SU-DHL-6 (cell line): ENCODE data around the gene CYTH1.
A peak's percentile ranks its signal among the peaks of the same experiment; 100 is the strongest.
"Not testable (repeated sequence)": the region's sequence is repeated elsewhere in the genome, so short reads cannot be mapped to it uniquely, and the experiment has no call there.

Experiments used
- H2AFZ ChIP-seq: fragments of 200-600 bp; sonication (generic); 2 replicates; pipeline ENCODE4 v1.6.1; 2014; ENCODE audit warnings: low read depth, mild to moderate bottlenecking, moderate library complexity, mixed read lengths, antibody characterized with exemption, low read length; ENCODE audit not compliant: severe bottlenecking
- H3F3A ChIP-seq: fragments of 200-600 bp; shearing (Covaris generic); 2 replicates; pipeline ENCODE4 v1.6.0; 2016; ENCODE audit warnings: antibody characterized with exemption, mild to moderate bottlenecking; ENCODE audit not compliant: insufficient read depth
- H3K27ac ChIP-seq: fragments of 200-600 bp; sonication (generic); 2 replicates; pipeline ENCODE4 v1.5.1; 2016; ENCODE audit warnings: low read depth, mild to moderate bottlenecking, low read length, moderate library complexity, mixed read lengths
- H3K27me3 ChIP-seq: fragments of 200-600 bp; sonication (generic), shearing (Covaris generic); 2 replicates; pipeline ENCODE4 v1.6.0; 2014; ENCODE audit warnings: mild to moderate bottlenecking, low read length
- H3K36me3 ChIP-seq: fragments of 200-600 bp; sonication (generic); 2 replicates; pipeline ENCODE4 v1.6.1; 2014; ENCODE audit warnings: mild to moderate bottlenecking, low read length, mixed read lengths
- H3K4me2 ChIP-seq: fragments of 300-600, 200-600 bp; shearing (Covaris generic), sonication (generic); 2 replicates; pipeline ENCODE4 v1.6.0; 2014; ENCODE audit warnings: low read length, low read depth, mild to moderate bottlenecking; ENCODE audit not compliant: poor library complexity, severe bottlenecking
- H3K4me3 ChIP-seq: fragments of 200-600 bp; sonication (generic); 2 replicates; pipeline ENCODE4 v1.5.1; 2014; ENCODE audit warnings: antibody characterized with exemption, low read length, mild to moderate bottlenecking, mixed read lengths; ENCODE audit not compliant: insufficient read depth, poor library complexity, severe bottlenecking
- H3K79me2 ChIP-seq: fragments of 200-600 bp; sonication (generic); 2 replicates; pipeline ENCODE4 v1.6.1; 2014; ENCODE audit warnings: mild to moderate bottlenecking, low read length, moderate library complexity; ENCODE audit not compliant: insufficient read depth
- H3K9ac ChIP-seq: fragments of 200-600 bp; sonication (generic); 2 replicates; pipeline ENCODE4 v1.7.0; 2014; ENCODE audit warnings: mild to moderate bottlenecking, low read length
- H3K9me2 ChIP-seq: fragments of 200-600 bp; sonication (generic); replicated peaks from 2 replicates; pipeline ENCODE4 v1.6.1; 2014; ENCODE audit warnings: low read length; ENCODE audit not compliant: insufficient read depth
- H3K9me3 ChIP-seq: fragments of 200-600 bp; sonication (generic); 2 replicates; pipeline ENCODE4 v1.6.1; 2014; ENCODE audit warnings: low read length, mixed read lengths; ENCODE audit not compliant: insufficient read depth
- H4K20me1 ChIP-seq: fragments of 200-600 bp; sonication (generic); 2 replicates; pipeline ENCODE4 v1.6.1; 2014; ENCODE audit warnings: low read depth, mild to moderate bottlenecking, antibody characterized with exemption, low read length, moderate library complexity, mixed read lengths
- EZH2phosphoT487 ChIP-seq: fragments of 200-600 bp; sonication (generic), shearing (Covaris generic); conservative IDR thresholded peaks from 2 replicates; pipeline ENCODE4 v1.6.1; 2018; ENCODE audit warnings: mild to moderate bottlenecking, antibody characterized with exemption, low read length, moderate library complexity, mixed read lengths
- TF ChIP-seq, protein P1 (sequence below): fragments of 200-600 bp; sonication (generic); IDR thresholded peaks from one replicate; pipeline ENCODE4 v1.5.1; 2017; ENCODE audit warnings: antibody characterized with exemption, mild to moderate bottlenecking, low read length, moderate library complexity; ENCODE audit not compliant: insufficient read depth, poor library complexity, severe bottlenecking

CYTH1 gene

DNA sequence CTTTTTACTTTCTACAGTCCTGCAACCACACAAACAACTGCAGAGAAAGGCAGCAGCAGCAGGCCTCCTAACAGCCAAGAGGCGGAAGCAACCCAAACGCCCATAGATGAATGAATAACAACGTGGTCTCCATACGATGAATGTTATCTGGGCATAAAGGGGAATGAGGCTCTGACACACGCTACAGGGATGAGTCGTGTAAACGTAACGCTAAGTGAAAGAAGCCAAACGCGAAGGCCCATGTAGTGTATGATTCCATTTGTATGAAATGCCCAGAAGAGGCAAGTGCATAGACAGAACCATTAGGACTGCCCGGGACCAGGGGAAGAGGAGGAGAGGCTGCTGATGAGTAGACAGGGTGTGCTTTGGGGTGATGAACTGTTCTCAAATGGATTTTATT is 110.1 kb downstream of the CYTH1 start:
- no peak overlapping the region for H3K9ac ChIP-seq
- TF ChIP-seq, protein P1, sequence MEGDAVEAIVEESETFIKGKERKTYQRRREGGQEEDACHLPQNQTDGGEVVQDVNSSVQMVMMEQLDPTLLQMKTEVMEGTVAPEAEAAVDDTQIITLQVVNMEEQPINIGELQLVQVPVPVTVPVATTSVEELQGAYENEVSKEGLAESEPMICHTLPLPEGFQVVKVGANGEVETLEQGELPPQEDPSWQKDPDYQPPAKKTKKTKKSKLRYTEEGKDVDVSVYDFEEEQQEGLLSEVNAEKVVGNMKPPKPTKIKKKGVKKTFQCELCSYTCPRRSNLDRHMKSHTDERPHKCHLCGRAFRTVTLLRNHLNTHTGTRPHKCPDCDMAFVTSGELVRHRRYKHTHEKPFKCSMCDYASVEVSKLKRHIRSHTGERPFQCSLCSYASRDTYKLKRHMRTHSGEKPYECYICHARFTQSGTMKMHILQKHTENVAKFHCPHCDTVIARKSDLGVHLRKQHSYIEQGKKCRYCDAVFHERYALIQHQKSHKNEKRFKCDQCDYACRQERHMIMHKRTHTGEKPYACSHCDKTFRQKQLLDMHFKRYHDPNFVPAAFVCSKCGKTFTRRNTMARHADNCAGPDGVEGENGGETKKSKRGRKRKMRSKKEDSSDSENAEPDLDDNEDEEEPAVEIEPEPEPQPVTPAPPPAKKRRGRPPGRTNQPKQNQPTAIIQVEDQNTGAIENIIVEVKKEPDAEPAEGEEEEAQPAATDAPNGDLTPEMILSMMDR = no peak
- no peak for TF ChIP-seq EZH2phosphoT487

DNA sequence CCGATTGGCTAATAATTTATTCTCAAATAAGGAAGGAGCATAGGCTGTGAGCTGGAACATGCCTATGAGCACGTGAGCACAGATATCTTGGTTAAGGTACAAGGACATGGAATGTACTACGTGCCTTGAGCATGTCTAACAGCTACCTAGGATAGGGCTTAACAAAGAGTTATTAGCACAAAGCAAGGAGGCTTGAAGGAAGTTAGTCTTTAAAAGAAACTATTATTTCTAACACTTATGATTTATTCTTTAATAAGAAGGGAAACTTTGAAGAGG is 110.4 kb downstream of the CYTH1 start:
- not testable (repeated sequence) for H4K20me1 ChIP-seq, H3K4me2 ChIP-seq, H3K9ac ChIP-seq, H2AFZ ChIP-seq, H3K79me2 ChIP-seq, H3K36me3 ChIP-seq, H3K4me3 ChIP-seq, H3K9me2 ChIP-seq, H3K9me3 ChIP-seq, H3K27me3 ChIP-seq
- Histone ChIP-seq H3K27ac (0 out of 2 replicates have a peak overlapping the region, but pooled peaks have one; percentile 3), H3F3A (peaks cover 19% of the 10 kb centered on the region; the same call in 1 of the 2 replicates)

More for the DNA sequence above, 110.1 kb downstream of the CYTH1 start:
- no peak overlapping the region for H3K4me3 ChIP-seq
- no peak overlapping the region for H2AFZ ChIP-seq
- no peaks in the 10 kb centered on the region for H4K20me1 ChIP-seq
- H3K9me2 ChIP-seq = no peaks in the 10 kb centered on the region
- peaks cover 3% of the 10 kb centered on the region; the same call in 1 of the 2 replicates for H3K36me3 ChIP-seq
- no peaks in the 10 kb centered on the region for H3K27me3 ChIP-seq
- peak overlapping the region; percentile 3; the same call in 1 of the 2 replicates for H3K27ac ChIP-seq
- no peaks in the 10 kb centered on the region for H3K9me3 ChIP-seq
- H3F3A ChIP-seq = peaks cover 19% of the 10 kb centered on the region; the same call in 1 of the 2 replicates
- H3K4me2 ChIP-seq = no peak overlapping the region
- no peaks in the 10 kb centered on the region for H3K79me2 ChIP-seq

DNA sequence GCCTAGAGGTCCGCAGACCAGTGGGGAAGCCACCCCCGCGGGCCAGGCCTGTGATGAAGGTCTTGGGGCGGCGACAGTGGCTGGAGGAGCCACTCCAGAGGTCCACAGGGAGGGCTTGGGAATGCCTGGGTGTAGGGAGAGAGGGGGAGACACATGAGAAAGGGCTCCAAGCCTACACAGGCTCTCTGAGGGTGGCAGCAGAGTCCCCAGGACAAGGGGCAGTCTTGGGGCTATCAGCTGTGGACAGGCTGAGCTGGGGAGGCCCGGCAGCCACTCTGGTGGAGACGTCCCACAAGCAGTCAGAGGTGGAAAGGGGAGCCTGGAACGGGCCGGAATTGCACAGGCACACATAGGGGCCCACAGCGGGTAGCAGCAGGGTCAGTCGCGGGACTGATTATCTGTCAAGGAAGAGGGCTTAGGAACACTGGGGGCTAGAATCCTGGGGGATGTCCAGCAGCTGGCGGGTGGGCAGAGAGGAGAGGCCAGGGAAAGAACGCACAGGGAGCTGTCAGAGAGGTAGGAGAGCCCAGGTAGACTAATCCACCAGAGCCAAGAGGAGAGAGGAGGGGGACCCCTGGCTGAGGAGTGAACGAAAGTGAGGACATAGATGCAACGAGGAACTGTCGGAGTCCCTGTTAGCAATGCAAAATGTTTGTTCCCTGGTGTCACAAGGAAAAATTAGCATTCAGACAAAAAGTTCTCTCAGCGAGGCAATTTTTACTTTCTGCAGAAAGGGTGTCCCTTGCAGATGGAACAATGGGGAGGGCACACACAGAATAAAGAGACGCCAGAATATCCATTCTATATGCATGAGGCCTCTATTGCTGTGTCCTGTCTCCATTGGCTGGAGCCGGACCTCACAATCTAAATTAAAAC is 111.0 kb downstream of the CYTH1 start:
- Histone ChIP-seq H3K27ac (no peak overlapping the region), H3K4me3 (no peak overlapping the region), H3F3A (peaks cover 19% of the 10 kb centered on the region; the same call in 1 of the 2 replicates), H3K9me2 (no peaks in the 10 kb centered on the region), H3K79me2 (no peaks in the 10 kb centered on the region), H3K4me2 (no peak overlapping the region), H3K36me3 (peaks cover 3% of the 10 kb centered on the region; the same call in 1 of the 2 replicates), H3K9me3 (no peaks in the 10 kb centered on the region), H2AFZ (no peak overlapping the region), H3K9ac (no peak overlapping the region), H3K27me3 (no peaks in the 10 kb centered on the region), H4K20me1 (no peaks in the 10 kb centered on the region)
- TF ChIP-seq EZH2phosphoT487 = no peak
- TF ChIP-seq, protein P1 = no peak

DNA sequence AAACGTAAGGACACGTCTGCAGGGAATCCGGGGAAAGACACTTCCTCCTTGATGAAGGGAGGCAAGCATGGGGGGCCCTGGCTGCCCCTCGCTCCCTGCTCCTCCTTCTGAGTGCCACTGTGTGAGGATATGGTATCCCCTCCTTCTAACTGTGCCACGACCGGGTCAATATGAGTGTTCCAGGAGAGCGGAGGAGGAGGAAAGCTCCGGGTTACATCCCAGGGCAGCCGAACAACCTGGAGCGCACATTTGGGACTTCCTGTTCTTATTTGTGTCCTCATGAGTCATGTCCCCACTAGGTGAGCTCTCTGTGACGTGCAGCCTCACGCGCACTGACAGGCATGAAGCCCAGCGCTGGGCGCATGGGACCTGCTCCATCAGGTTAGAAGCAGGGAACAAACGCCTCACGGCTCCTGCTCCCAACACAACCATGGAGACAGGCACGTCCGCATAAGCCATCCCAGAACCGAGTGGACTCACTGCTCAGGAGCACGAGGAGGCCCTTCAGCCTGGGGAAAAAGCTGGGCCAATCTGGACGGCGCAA is 112.0 kb downstream of the CYTH1 start:
- no peaks in the 10 kb centered on the region for H4K20me1 ChIP-seq
- no peak overlapping the region for H3K4me2 ChIP-seq

More for the DNA sequence above, 112.0 kb downstream of the CYTH1 start:
- TF ChIP-seq EZH2phosphoT487 = no peak
- TF ChIP-seq, protein P1 = no peak
- Histone ChIP-seq H3K36me3 (peaks cover 3% of the 10 kb centered on the region; the same call in 1 of the 2 replicates), H3K79me2 (no peaks in the 10 kb centered on the region), H3K9me3 (no peaks in the 10 kb centered on the region), H3F3A (peaks cover 19% of the 10 kb centered on the region; the same call in 1 of the 2 replicates), H2AFZ (no peak overlapping the region), H3K9ac (no peak overlapping the region), H3K9me2 (no peaks in the 10 kb centered on the region), H3K4me3 (no peak overlapping the region), H3K27ac (no peak overlapping the region), H3K27me3 (no peaks in the 10 kb centered on the region)
